Measurements from ENCODE around the gene AASDHPPT. TPM values are rescaled to one million over a fixed set of nuclear protein-coding genes. Genes with fewer than 3 reads are reported as not detected.

Gene AASDHPPT
- total RNA-seq, 1 experiment from 2014 or later: 96.6 TPM

- BruUV-seq (replicated peaks): no TSS peak
Observed at GRCh38 chr11:106031936-106032335, 45.5 kb upstream of the AASDHPPT start.

GRCh38 chr11:106032861-106033260, 44.6 kb upstream of the AASDHPPT start:
- CTCF ChIA-PET: no interaction called here
- H3K36me3 ChIP-seq (ENCODE audit: insufficient read depth, low read length, poor library complexity, severe bottlenecking): no peaks in the 10 kb centered on the region
- intact Hi-C loops (cut with micrococcal nuclease; ENCODE audit: unreplicated experiment): no loop called here
- H3K4me3 ChIP-seq (ENCODE audit: low read depth, low read length, poor library complexity, severe bottlenecking): no peak overlapping the region
- DNase-seq (ENCODE audit: low spot score): no peak
- TF ChIP-seq CTCF (conservative IDR thresholded peaks at IDR 0.05; ENCODE audit: low read depth, low read length): no peak
- TF ChIP-seq EZH2 (IDR thresholded peaks at IDR 0.05; ENCODE audit: borderline replicate concordance, low read depth, low read length, poor library complexity, severe bottlenecking): no peak
- H3K27ac ChIP-seq (ENCODE audit: low read depth, low read length, poor library complexity, severe bottlenecking): no peak overlapping the region
- H3K27me3 ChIP-seq (replicated peaks; ENCODE audit: insufficient read depth, low read depth, low read length, poor library complexity): no peaks in the 10 kb centered on the region
- H3K4me1 ChIP-seq (ENCODE audit: insufficient read depth, low read length, poor library complexity, severe bottlenecking): no peaks in the 10 kb centered on the region
- H3K9me3 ChIP-seq (ENCODE audit: low read depth, low read length, poor library complexity, severe bottlenecking): no peaks in the 10 kb centered on the region
- BruUV-seq (replicated peaks): no TSS peak
- POLR2A ChIA-PET (ENCODE audit: low non-redundant PET): no interaction called here

More at GRCh38 chr11:106031936-106032335, 45.5 kb upstream of the AASDHPPT start:
- no peaks in the 10 kb centered on the region for H3K4me1 ChIP-seq (ENCODE audit: insufficient read depth, low read length, poor library complexity, severe bottlenecking)
- CTCF ChIA-PET: no interaction called here
- intact Hi-C loops (cut with micrococcal nuclease; ENCODE audit: unreplicated experiment): no loop called here
- H3K27me3 ChIP-seq (replicated peaks; ENCODE audit: insufficient read depth, low read depth, low read length, poor library complexity): no peaks in the 10 kb centered on the region
- no peak for DNase-seq (ENCODE audit: low spot score)
- H3K36me3 ChIP-seq (ENCODE audit: insufficient read depth, low read length, poor library complexity, severe bottlenecking): no peaks in the 10 kb centered on the region
- H3K4me3 ChIP-seq (ENCODE audit: low read depth, low read length, poor library complexity, severe bottlenecking): no peak overlapping the region
- no peak overlapping the region for H3K27ac ChIP-seq (ENCODE audit: low read depth, low read length, poor library complexity, severe bottlenecking)
- H3K9me3 ChIP-seq (ENCODE audit: low read depth, low read length, poor library complexity, severe bottlenecking): no peaks in the 10 kb centered on the region
- POLR2A ChIA-PET (ENCODE audit: low non-redundant PET): no interaction called here
- TF ChIP-seq EZH2 (IDR thresholded peaks at IDR 0.05; ENCODE audit: borderline replicate concordance, low read depth, low read length, poor library complexity, severe bottlenecking) (no peak), CTCF (conservative IDR thresholded peaks at IDR 0.05; ENCODE audit: low read depth, low read length) (no peak)

- DNase-seq (ENCODE audit: low spot score): no peak
- H3K4me1 ChIP-seq (ENCODE audit: insufficient read depth, low read length, poor library complexity, severe bottlenecking): no peaks in the 10 kb centered on the region
- no TSS peak for BruUV-seq (replicated peaks)
- no peaks in the 10 kb centered on the region for H3K9me3 ChIP-seq (ENCODE audit: low read depth, low read length, poor library complexity, severe bottlenecking)
- H3K36me3 ChIP-seq (ENCODE audit: insufficient read depth, low read length, poor library complexity, severe bottlenecking): no peaks in the 10 kb centered on the region
- no peaks in the 10 kb centered on the region for H3K27me3 ChIP-seq (replicated peaks; ENCODE audit: insufficient read depth, low read depth, low read length, poor library complexity)
- no peak overlapping the region for H3K27ac ChIP-seq (ENCODE audit: low read depth, low read length, poor library complexity, severe bottlenecking)
- intact Hi-C loops (cut with micrococcal nuclease; ENCODE audit: unreplicated experiment): no loop called here
- ChIA-PET POLR2A (ENCODE audit: low non-redundant PET) (no interaction called here), CTCF (no interaction called here)
- TF ChIP-seq CTCF (conservative IDR thresholded peaks at IDR 0.05; ENCODE audit: low read depth, low read length) (no peak), EZH2 (IDR thresholded peaks at IDR 0.05; ENCODE audit: borderline replicate concordance, low read depth, low read length, poor library complexity, severe bottlenecking) (no peak)
- no peak overlapping the region for H3K4me3 ChIP-seq (ENCODE audit: low read depth, low read length, poor library complexity, severe bottlenecking)
Observed at GRCh38 chr11:106043540-106043939, 33.9 kb upstream of the AASDHPPT start.
